ENCODE results near the gene RO60. TPM values are rescaled to one million over a fixed set of nuclear protein-coding genes. Genes with fewer than 3 reads are reported as not detected.

Gene RO60
- total RNA-seq, 2 experiments from 2014 or later, result 46.1 to 46.3 TPM

GRCh38 chr1:193077991-193078390 lies 18.6 kb downstream of the RO60 start:
- Histone ChIP-seq H3K9me3 (ENCODE audit: control insufficient read depth in 1 of 2, insufficient read depth in 1 of 2, low read length in 2 of 2) (no peaks in the 10 kb centered on the region), H3K4me3 (ENCODE audit: low read length) (no peak overlapping the region), H3K27ac (ENCODE audit: low read depth in 1 of 2, low read length in 2 of 2) (no peak overlapping the region), H3K4me1 (ENCODE audit: insufficient read depth, low read length) (no peaks in the 10 kb centered on the region), H3K27me3 (ENCODE audit: control insufficient read depth in 1 of 2, insufficient read depth in 2 of 2, low read length in 2 of 2) (no peaks in the 10 kb centered on the region), H3K36me3 (ENCODE audit: insufficient read depth, low read length) (peaks cover 69% of the 10 kb centered on the region)
- no peak for TF ChIP-seq CTCF (IDR thresholded peaks at IDR 0.05)
- CTCF ChIA-PET, result interaction anchor here (0.5 to 1.1 kb wide), 2 partner anchors 44 to 533 kb away, joined by 3 to 5 read pairs; partner anchors contain the start of gene CDC73
- H3K27ac Mint-ChIP-seq, result no peak overlapping the region
- intact Hi-C loops (cut with DNase I, micrococcal nuclease), result no loop called here
- H3K4me1 Mint-ChIP-seq (ENCODE audit: low read depth), result peaks cover 8% of the 10 kb centered on the region
- H3K4me3 Mint-ChIP-seq, result no peak overlapping the region
- POLR2A ChIA-PET, result no interaction called here
- ATAC-seq (ENCODE audit: poor library complexity), result no peak
- DNase-seq, result no peak
- no peaks in the 10 kb centered on the region for H3K9me3 Mint-ChIP-seq
- peaks cover 72% of the 10 kb centered on the region for H3K36me3 Mint-ChIP-seq (ENCODE audit: low read depth)
- no peaks in the 10 kb centered on the region for H3K27me3 Mint-ChIP-seq

GRCh38 chr1:193079187-193079586 lies 19.8 kb downstream of the RO60 start:
- H3K36me3 ChIP-seq (ENCODE audit: insufficient read depth, low read length), result peaks cover 75% of the 10 kb centered on the region
- intact Hi-C loops (cut with DNase I, micrococcal nuclease), result no loop called here
- ATAC-seq (ENCODE audit: poor library complexity) (no peak), DNase-seq (no peak)
- POLR2A ChIA-PET, result no interaction called here
- no peaks in the 10 kb centered on the region for H3K9me3 ChIP-seq (ENCODE audit: control insufficient read depth in 1 of 2, insufficient read depth in 1 of 2, low read length in 2 of 2)
- CTCF ChIA-PET, result interaction anchor here (1.1 kb wide), 1 partner anchor 43 kb away, joined by 3 read pairs; the partner anchor contains the start of gene CDC73
- H3K4me3 ChIP-seq (ENCODE audit: low read length), result no peak overlapping the region
- Mint-ChIP-seq H3K27me3 (no peaks in the 10 kb centered on the region), H3K27ac (peak overlapping the region; percentile 27), H3K4me3 (no peak overlapping the region), H3K4me1 (ENCODE audit: low read depth) (peaks cover 8% of the 10 kb centered on the region), H3K36me3 (ENCODE audit: low read depth) (peaks cover 79% of the 10 kb centered on the region), H3K9me3 (no peaks in the 10 kb centered on the region)
- H3K27me3 ChIP-seq (ENCODE audit: control insufficient read depth in 1 of 2, insufficient read depth in 2 of 2, low read length in 2 of 2), result no peaks in the 10 kb centered on the region
- no peak for TF ChIP-seq CTCF (IDR thresholded peaks at IDR 0.05)
- H3K27ac ChIP-seq (ENCODE audit: low read depth in 1 of 2, low read length in 2 of 2), result no peak overlapping the region
- no peaks in the 10 kb centered on the region for H3K4me1 ChIP-seq (ENCODE audit: insufficient read depth, low read length)

DNA sequence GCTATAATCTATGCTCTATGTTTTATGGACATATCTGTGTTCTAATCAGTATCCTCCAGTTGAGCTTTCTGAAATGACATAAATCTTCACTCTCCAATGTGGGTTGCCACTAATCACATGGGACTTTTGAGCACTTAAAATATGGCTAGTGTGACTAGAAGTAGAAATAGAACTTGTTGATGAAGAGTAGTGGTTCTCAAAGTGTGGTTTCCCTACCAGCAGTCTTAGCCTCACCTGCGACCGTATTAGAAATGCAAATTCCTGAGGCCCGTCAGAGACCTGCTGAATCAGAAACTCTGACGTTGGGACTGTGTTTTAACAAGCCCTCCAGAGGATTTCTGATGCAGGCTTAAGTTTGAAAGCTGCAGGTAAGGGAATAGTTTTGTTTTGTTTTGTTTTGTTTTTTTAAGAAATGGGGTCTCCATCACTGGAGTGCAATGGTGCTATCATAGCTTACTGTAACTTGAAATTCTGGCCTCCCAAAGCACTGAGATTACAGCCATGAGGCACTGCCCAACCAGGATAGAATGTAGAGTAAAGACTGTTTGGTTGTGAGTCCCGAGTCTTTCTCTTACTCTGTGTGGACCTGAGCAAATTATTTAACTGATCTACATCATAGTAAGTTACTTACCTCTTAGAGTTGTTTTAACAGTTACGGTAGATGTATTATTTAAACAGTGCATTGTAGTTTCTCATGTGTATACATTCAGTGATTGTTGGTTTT lies 24.1 kb downstream of the RO60 start:
- H3K27ac ChIP-seq (ENCODE audit: low read depth in 1 of 2, low read length in 2 of 2), result no peak overlapping the region
- ChIA-PET POLR2A (no interaction called here), CTCF (interaction anchor here (1.3 kb wide), 1 partner anchor 38 kb away, joined by 4 read pairs; the partner anchor contains the start of gene CDC73)
- Mint-ChIP-seq H3K9me3 (no peaks in the 10 kb centered on the region), H3K36me3 (ENCODE audit: low read depth) (peaks cover 71% of the 10 kb centered on the region), H3K27me3 (no peaks in the 10 kb centered on the region), H3K27ac (no peak overlapping the region), H3K4me3 (no peak overlapping the region), H3K4me1 (ENCODE audit: low read depth) (no peaks in the 10 kb centered on the region)
- H3K9me3 ChIP-seq (ENCODE audit: control insufficient read depth in 1 of 2, insufficient read depth in 1 of 2, low read length in 2 of 2), result no peaks in the 10 kb centered on the region
- no peaks in the 10 kb centered on the region for H3K4me1 ChIP-seq (ENCODE audit: insufficient read depth, low read length)
- DNase-seq, result no peak
- no peak overlapping the region for H3K4me3 ChIP-seq (ENCODE audit: low read length)
- no peaks in the 10 kb centered on the region for H3K27me3 ChIP-seq (ENCODE audit: control insufficient read depth in 1 of 2, insufficient read depth in 2 of 2, low read length in 2 of 2)
- intact Hi-C loops (cut with DNase I, micrococcal nuclease), result no loop called here
- H3K36me3 ChIP-seq (ENCODE audit: insufficient read depth, low read length), result peaks cover 75% of the 10 kb centered on the region
- no peak for ATAC-seq (ENCODE audit: poor library complexity)
- no peak for TF ChIP-seq CTCF (IDR thresholded peaks at IDR 0.05)
